Caco-2 (cell line): ENCODE results near the gene EIF4A2. TPM values are rescaled to one million over a fixed set of nuclear protein-coding genes. Genes with fewer than 3 reads are reported as not detected.

ENCODE experiments used
- BruUV-seq: library from RNA; stranded (reverse); fragments of 400-500 nt; replicated peaks from 2 replicates; lab custom pipeline; 2021; lab: Mats Ljungman, UMichigan
- CTCF ChIA-PET: fragments of 300-600 bp; sonication (Branson Sonifier 250); formaldehyde crosslinking; loops from one replicate; lab custom pipeline; 2022; ENCODE audit warnings: antibody characterized with exemption; lab: Charles Lee
- POLR2A ChIA-PET: fragments of 300-600 bp; sonication (Branson Sonifier 250); formaldehyde crosslinking; loops from one replicate; lab custom pipeline; 2022; ENCODE audit warnings: antibody characterized with exemption; lab: Charles Lee
- DNase-seq, 2 experiments: peaks; one replicate each; pipeline versions ENCODE4 v3.0.0 to v3.0.0-alpha.2; 2020 to 2022
- H3K27me3 ChIP-seq: replicated peaks from 2 replicates; pipeline ENCODE4 v1.6.0; 2011; ENCODE audit warnings: low read length; ENCODE audit not compliant: control insufficient read depth, insufficient read depth
- H3K36me3 ChIP-seq: 2 replicates; pipeline ENCODE4 v1.5.1; 2011; ENCODE audit warnings: low read length; ENCODE audit not compliant: control insufficient read depth, insufficient read depth
- H3K4me1 ChIP-seq: fragments of 250-450 bp; sonication (Bioruptor Pico); 2 replicates; pipeline ENCODE4 v1.5.1; 2020; ENCODE audit warnings: mild to moderate bottlenecking
- H3K4me3 ChIP-seq: 2 replicates; pipeline ENCODE4 v1.5.1; 2011; ENCODE audit warnings: low read depth, mild to moderate bottlenecking, control low read depth, low read length
- H3K9me3 ChIP-seq: fragments of 250-450 bp; sonication (Bioruptor Pico); 2 replicates; pipeline ENCODE4 v1.5.1; 2020; ENCODE audit warnings: mild to moderate bottlenecking, moderate library complexity
- H3K27ac Mint-ChIP-seq: one replicate; pipeline ENCODE4 v1.8.0; 2022; ENCODE audit warnings: mixed read lengths; ENCODE audit not compliant: unreplicated experiment
- H3K27me3 Mint-ChIP-seq: one replicate; pipeline ENCODE4 v1.8.0; 2022; ENCODE audit warnings: mixed read lengths; ENCODE audit not compliant: insufficient read depth, unreplicated experiment
- H3K36me3 Mint-ChIP-seq: one replicate; pipeline ENCODE4 v1.8.0; 2022; ENCODE audit warnings: mild to moderate bottlenecking, mixed read lengths; ENCODE audit not compliant: insufficient read depth, unreplicated experiment
- H3K4me1 Mint-ChIP-seq: one replicate; pipeline ENCODE4 v1.8.0; 2022; ENCODE audit warnings: low read depth, mixed read lengths; ENCODE audit not compliant: unreplicated experiment
- H3K4me3 Mint-ChIP-seq: one replicate; pipeline ENCODE4 v1.8.0; 2022; ENCODE audit warnings: mild to moderate bottlenecking, moderate library complexity, mixed read lengths; ENCODE audit not compliant: unreplicated experiment
- H3K9me3 Mint-ChIP-seq: one replicate; pipeline ENCODE4 v1.8.0; 2022; ENCODE audit warnings: mixed read lengths; ENCODE audit not compliant: unreplicated experiment
- intact Hi-C: fragments of 100-400 bp; cut with micrococcal nuclease; formaldehyde crosslinking; loops from one replicate; pipeline ENCODE4 v1.10.0; 2022; ENCODE audit not compliant: unreplicated experiment
- total RNA-seq: library from RNA; stranded (reverse); gene quantifications from 2 replicates; pipeline ENCODE4 v1.2.3, GENCODE V29; 2022
- TF ChIP-seq, protein P1 (sequence below), 2 experiments: fragments of 200-600 bp in 1 of 2; IDR thresholded peaks; 1 replicate in 1 of 2; 2 replicates in 1 of 2; pipeline versions ENCODE4 v1.5.1 to v1.8.0; 2011 to 2022; ENCODE audit warnings: antibody characterized with exemption in 1 of 2, control low read depth in 1 of 2, inconsistent platforms in 1 of 2, low read depth in 1 of 2, low read length in 1 of 2, mild to moderate bottlenecking in 1 of 2, moderate library complexity in 1 of 2; ENCODE audit not compliant: insufficient read depth in 1 of 2, severe bottlenecking in 1 of 2, unreplicated experiment in 1 of 2

EIF4A2 gene
- total RNA-seq, 1 experiment from 2014 or later: 346 TPM

- peaks cover 8% of the 10 kb centered on the region for H3K4me1 Mint-ChIP-seq
- no peaks in the 10 kb centered on the region for H3K9me3 ChIP-seq
- intact Hi-C loops: loop anchor here (2.0 kb wide), 1 partner anchor 16 kb away; the partner anchor contains the start of gene RFC4
- H3K4me3 ChIP-seq: no peak overlapping the region
- H3K27me3 Mint-ChIP-seq: no peaks in the 10 kb centered on the region
- H3K27me3 ChIP-seq: no peaks in the 10 kb centered on the region
- ChIA-PET POLR2A (interaction anchor here (1.0 to 1.3 kb wide), 2 partner anchors 15 to 37 kb away, joined by 3 read pairs; no protein-coding TSS in a partner anchor), CTCF (interaction anchor here (0.6 kb wide), 1 partner anchor 531 kb away, joined by 4 read pairs; no protein-coding TSS in a partner anchor)
- no peak overlapping the region for H3K4me3 Mint-ChIP-seq
- no TSS peak for BruUV-seq
- peak in 1 of 2 experiments; percentile 45 for DNase-seq
- TF ChIP-seq, protein P1, sequence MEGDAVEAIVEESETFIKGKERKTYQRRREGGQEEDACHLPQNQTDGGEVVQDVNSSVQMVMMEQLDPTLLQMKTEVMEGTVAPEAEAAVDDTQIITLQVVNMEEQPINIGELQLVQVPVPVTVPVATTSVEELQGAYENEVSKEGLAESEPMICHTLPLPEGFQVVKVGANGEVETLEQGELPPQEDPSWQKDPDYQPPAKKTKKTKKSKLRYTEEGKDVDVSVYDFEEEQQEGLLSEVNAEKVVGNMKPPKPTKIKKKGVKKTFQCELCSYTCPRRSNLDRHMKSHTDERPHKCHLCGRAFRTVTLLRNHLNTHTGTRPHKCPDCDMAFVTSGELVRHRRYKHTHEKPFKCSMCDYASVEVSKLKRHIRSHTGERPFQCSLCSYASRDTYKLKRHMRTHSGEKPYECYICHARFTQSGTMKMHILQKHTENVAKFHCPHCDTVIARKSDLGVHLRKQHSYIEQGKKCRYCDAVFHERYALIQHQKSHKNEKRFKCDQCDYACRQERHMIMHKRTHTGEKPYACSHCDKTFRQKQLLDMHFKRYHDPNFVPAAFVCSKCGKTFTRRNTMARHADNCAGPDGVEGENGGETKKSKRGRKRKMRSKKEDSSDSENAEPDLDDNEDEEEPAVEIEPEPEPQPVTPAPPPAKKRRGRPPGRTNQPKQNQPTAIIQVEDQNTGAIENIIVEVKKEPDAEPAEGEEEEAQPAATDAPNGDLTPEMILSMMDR (IDR thresholded peaks at IDR 0.05; ENCODE audit: insufficient read depth in 1 of 2, low read depth in 1 of 2, low read length in 1 of 2, severe bottlenecking in 1 of 2, unreplicated experiment in 1 of 2): no peak
- no peaks in the 10 kb centered on the region for H3K9me3 Mint-ChIP-seq
- H3K27ac Mint-ChIP-seq: peak overlapping the region; percentile 45
- H3K36me3 ChIP-seq: peaks cover 8% of the 10 kb centered on the region
- H3K4me1 ChIP-seq: peaks cover 6% of the 10 kb centered on the region; the same call in 1 of the 2 replicates
- peaks cover 91% of the 10 kb centered on the region for H3K36me3 Mint-ChIP-seq
Observed at GRCh38 chr3:186790261-186790981, 7.0 kb downstream of the EIF4A2 start.

DNA sequence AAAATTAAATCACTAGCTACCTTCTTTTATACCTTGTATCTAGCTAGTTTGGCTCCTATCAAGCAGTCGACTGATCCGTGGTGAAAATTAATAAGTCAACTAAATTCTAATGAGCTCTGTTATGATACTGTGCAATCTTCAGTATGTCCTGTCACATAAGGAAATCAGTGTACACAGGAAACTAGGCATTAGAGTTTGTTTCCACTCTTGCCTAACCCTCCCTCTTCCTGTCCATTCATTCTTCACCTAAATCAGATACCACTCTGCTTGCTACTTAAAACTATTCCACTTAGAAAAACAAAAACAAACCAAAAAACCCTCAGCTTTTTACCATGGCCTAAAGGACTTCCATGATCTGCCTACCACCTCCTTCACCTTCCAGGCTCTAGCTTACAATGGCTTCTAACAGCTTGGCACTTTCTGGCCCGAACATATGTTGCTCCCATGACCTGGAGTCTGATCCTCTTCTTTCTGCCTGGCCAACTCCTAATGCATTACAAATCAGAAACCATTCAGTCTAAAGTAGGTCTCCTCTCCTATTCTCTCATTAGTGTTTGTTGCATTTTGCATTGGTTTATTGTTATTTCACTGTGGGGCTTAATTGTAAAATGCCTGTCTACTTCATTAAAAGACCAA, 15.0 kb downstream of the EIF4A2 start:
- no peak overlapping the region for H3K4me3 Mint-ChIP-seq
- no peaks in the 10 kb centered on the region for H3K27me3 Mint-ChIP-seq
- H3K36me3 Mint-ChIP-seq: peaks cover 56% of the 10 kb centered on the region
- H3K4me1 Mint-ChIP-seq: no peaks in the 10 kb centered on the region
- Histone ChIP-seq H3K4me3 (no peak overlapping the region), H3K36me3 (no peaks in the 10 kb centered on the region), H3K9me3 (no peaks in the 10 kb centered on the region), H3K27me3 (no peaks in the 10 kb centered on the region), H3K4me1 (no peaks in the 10 kb centered on the region)
- intact Hi-C loops: no loop called here
- TF ChIP-seq, protein P1 (IDR thresholded peaks at IDR 0.05; ENCODE audit: insufficient read depth in 1 of 2, low read depth in 1 of 2, low read length in 1 of 2, severe bottlenecking in 1 of 2, unreplicated experiment in 1 of 2): no peak
- H3K9me3 Mint-ChIP-seq: no peaks in the 10 kb centered on the region
- DNase-seq: no peak
- ChIA-PET CTCF (no interaction called here), POLR2A (no interaction called here)
- H3K27ac Mint-ChIP-seq: no peak overlapping the region
- no TSS peak for BruUV-seq

DNA sequence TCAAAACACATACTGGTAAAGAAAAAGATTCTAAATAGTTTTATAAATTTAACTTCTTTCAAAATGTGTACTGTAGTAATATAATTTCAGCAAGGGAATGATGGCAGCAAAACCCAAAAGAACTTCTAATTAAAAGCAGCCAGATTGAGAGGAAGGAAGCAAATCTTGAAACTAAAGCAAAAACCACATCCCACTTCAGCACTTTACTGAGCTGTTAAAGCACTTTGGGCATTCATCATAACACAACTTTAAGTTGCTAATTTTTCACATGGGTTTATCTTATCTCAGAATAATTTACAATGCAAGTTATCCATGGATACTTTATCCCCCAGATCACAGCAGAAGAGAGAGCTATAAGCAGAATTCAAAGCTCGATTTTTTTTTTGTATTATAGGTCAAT, 16.9 kb downstream of the EIF4A2 start:
- ChIA-PET CTCF (no interaction called here), POLR2A (no interaction called here)
- BruUV-seq: no TSS peak
- Histone ChIP-seq H3K36me3 (no peaks in the 10 kb centered on the region), H3K9me3 (no peaks in the 10 kb centered on the region), H3K4me3 (no peak overlapping the region), H3K4me1 (no peaks in the 10 kb centered on the region), H3K27me3 (no peaks in the 10 kb centered on the region)
- Mint-ChIP-seq H3K4me3 (no peak overlapping the region), H3K27me3 (no peaks in the 10 kb centered on the region), H3K4me1 (no peaks in the 10 kb centered on the region), H3K36me3 (peaks cover 46% of the 10 kb centered on the region), H3K27ac (no peak overlapping the region), H3K9me3 (no peaks in the 10 kb centered on the region)
- intact Hi-C loops: no loop called here
- no peak for DNase-seq
- TF ChIP-seq, protein P1 (IDR thresholded peaks at IDR 0.05; ENCODE audit: insufficient read depth in 1 of 2, low read depth in 1 of 2, low read length in 1 of 2, severe bottlenecking in 1 of 2, unreplicated experiment in 1 of 2): no peak
